Subcutaneous abdominal adipose tissue (tissue), 5 donors: ENCODE data around the gene LCE7A.

Experiments used
- H3K27ac ChIP-seq: one replicate; pipeline ENCODE4 v1.7.0; 2013; ENCODE audit warnings: low read depth, mild to moderate bottlenecking, inconsistent platforms, low read length, moderate library complexity
- H3K27me3 ChIP-seq, 5 donors: one replicate each; pipeline ENCODE4 v1.7.0; 2013; ENCODE audit warnings: low read length in 5 of 5, inconsistent platforms in 1 of 5; ENCODE audit not compliant: control insufficient read depth in 5 of 5, insufficient read depth in 4 of 5
- H3K36me3 ChIP-seq, 5 donors: one replicate each; pipeline ENCODE4 v1.7.0; 2013; ENCODE audit warnings: low read length in 5 of 5; ENCODE audit not compliant: control insufficient read depth in 5 of 5, insufficient read depth in 5 of 5
- H3K4me1 ChIP-seq, 5 donors: one replicate each; pipeline ENCODE4 v1.7.0; 2013; ENCODE audit warnings: low read length in 5 of 5, mild to moderate bottlenecking in 3 of 5, moderate library complexity in 1 of 5; ENCODE audit not compliant: control insufficient read depth in 5 of 5, insufficient read depth in 5 of 5
- H3K4me3 ChIP-seq, 5 donors: one replicate each; pipeline ENCODE4 v1.7.0; 2013; ENCODE audit warnings: low read length in 5 of 5, low read depth in 1 of 5
- H3K9ac ChIP-seq, 5 donors: one replicate each; pipeline ENCODE4 v1.7.0; 2013; ENCODE audit warnings: low read length in 5 of 5, mild to moderate bottlenecking in 4 of 5, moderate library complexity in 3 of 5
- H3K9me3 ChIP-seq, 5 donors: one replicate each; pipeline ENCODE4 v1.7.0; 2013; ENCODE audit warnings: low read length in 5 of 5; ENCODE audit not compliant: control insufficient read depth in 5 of 5
- donor health status: healthy.
- donor health status: healthy.
- donor health status: healthy.
- donor health status: healthy.
- donor health status: healthy.

Gene LCE7A

GRCh38 chr1:152858062-152858461 is 1.7 kb upstream of the LCE7A start:
- no peak overlapping the region for H3K4me3 ChIP-seq
- no peak overlapping the region for H3K9ac ChIP-seq
- no peak overlapping the region for H3K27ac ChIP-seq
- no peaks in the 10 kb centered on the region for H3K27me3 ChIP-seq
- no peaks in the 10 kb centered on the region for H3K9me3 ChIP-seq
- peaks cover 0 to 6% (median 0%) of the 10 kb centered on the region in 5 donors for H3K4me1 ChIP-seq
- no peaks in the 10 kb centered on the region for H3K36me3 ChIP-seq

DNA sequence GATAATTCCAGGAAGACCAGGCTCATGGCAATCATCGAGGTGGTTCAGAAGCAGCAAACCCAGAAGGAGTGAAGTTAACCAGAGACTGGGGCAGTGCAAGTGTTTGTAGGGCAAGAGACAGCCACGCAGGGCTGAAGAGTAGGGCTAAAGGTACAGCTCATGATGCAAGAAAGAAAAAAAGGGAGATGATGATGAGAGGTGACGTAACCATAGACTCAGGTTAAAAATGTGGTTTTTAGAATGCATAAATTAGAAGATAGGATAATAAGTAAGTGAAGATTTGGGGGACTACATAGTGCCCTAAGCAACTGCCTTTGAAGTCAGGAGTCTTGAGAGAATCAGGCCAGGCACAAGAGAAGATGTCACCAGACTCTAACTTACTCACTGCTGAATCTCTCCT is 333 bp downstream of the LCE7A start:
- no peak overlapping the region for H3K4me3 ChIP-seq
- no peaks in the 10 kb centered on the region for H3K36me3 ChIP-seq
- H3K4me1 ChIP-seq: peaks cover 0 to 6% (median 0%) of the 10 kb centered on the region in 5 donors
- H3K9ac ChIP-seq: no peak overlapping the region
- H3K27ac ChIP-seq: no peak overlapping the region
- no peaks in the 10 kb centered on the region for H3K27me3 ChIP-seq
- H3K9me3 ChIP-seq: no peaks in the 10 kb centered on the region

DNA sequence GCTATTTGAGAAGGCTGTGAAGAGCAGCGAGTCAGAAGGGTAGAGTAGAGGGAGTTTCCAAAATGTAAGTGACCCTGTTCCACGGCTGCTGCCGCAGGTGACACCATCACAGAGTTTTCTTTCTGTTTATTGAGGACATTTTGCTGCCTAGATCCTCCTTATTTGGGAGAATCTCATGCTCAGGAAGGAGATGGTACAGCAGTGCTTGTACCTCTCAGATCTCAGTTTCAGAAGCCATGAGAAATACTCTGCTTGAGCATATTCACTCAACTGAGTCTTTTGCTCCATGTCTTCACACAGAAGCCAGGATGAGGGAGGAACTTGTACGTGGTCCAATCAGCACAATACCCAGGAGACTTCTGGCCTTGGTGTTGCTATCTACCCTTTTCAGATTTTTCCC is 1.6 kb downstream of the LCE7A start:
- Histone ChIP-seq H3K4me3 (no peak overlapping the region), H3K9ac (no peak overlapping the region), H3K27ac (no peak overlapping the region), H3K9me3 (no peaks in the 10 kb centered on the region), H3K4me1 (peaks cover 0 to 6% (median 0%) of the 10 kb centered on the region in 5 donors), H3K27me3 (no peaks in the 10 kb centered on the region), H3K36me3 (no peaks in the 10 kb centered on the region)

GRCh38 chr1:152864443-152864842 is 4.6 kb downstream of the LCE7A start:
- H3K9me3 ChIP-seq: no peaks in the 10 kb centered on the region

DNA sequence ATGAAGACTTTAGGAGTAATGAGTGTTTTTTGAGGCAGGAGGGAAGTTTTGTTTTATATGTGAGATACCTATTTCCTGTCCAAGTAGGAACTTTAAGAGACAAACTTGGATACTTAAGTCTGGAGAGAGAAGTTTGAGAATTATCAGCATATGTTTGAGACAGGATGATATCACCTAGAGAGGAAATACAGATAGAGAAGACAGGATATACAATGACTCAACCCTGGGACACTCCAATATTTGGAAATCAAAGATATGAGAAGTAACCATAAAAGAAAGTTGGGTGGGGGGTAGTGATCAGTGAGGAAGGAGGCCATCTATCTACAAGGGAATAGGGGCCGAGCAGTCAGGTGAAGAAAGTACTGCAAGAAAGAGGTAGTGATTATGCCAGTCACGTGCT is 6.5 kb downstream of the LCE7A start:
- Histone ChIP-seq H3K36me3 (no peaks in the 10 kb centered on the region), H3K27ac (no peak overlapping the region), H3K4me1 (peaks cover 0 to 6% (median 0%) of the 10 kb centered on the region in 5 donors), H3K4me3 (no peak overlapping the region), H3K9me3 (no peaks in the 10 kb centered on the region), H3K27me3 (no peaks in the 10 kb centered on the region), H3K9ac (no peak overlapping the region)

More at GRCh38 chr1:152864443-152864842, 4.6 kb downstream of the LCE7A start:
- no peaks in the 10 kb centered on the region for H3K36me3 ChIP-seq
- no peak overlapping the region for H3K4me3 ChIP-seq
- no peak overlapping the region for H3K27ac ChIP-seq
- H3K4me1 ChIP-seq: peaks cover 0 to 6% (median 0%) of the 10 kb centered on the region in 5 donors
- no peaks in the 10 kb centered on the region for H3K27me3 ChIP-seq
- H3K9ac ChIP-seq: no peak overlapping the region

- H3K27me3 ChIP-seq: no peaks in the 10 kb centered on the region
- no peak overlapping the region for H3K4me3 ChIP-seq
- no peak overlapping the region for H3K9ac ChIP-seq
- H3K9me3 ChIP-seq: no peaks in the 10 kb centered on the region
- H3K36me3 ChIP-seq: no peaks in the 10 kb centered on the region
- no peak overlapping the region for H3K27ac ChIP-seq
- H3K4me1 ChIP-seq: no peaks in the 10 kb centered on the region
These were observed 10.1 kb downstream of the LCE7A start for GRCh38 chr1:152869808-152870419.

DNA sequence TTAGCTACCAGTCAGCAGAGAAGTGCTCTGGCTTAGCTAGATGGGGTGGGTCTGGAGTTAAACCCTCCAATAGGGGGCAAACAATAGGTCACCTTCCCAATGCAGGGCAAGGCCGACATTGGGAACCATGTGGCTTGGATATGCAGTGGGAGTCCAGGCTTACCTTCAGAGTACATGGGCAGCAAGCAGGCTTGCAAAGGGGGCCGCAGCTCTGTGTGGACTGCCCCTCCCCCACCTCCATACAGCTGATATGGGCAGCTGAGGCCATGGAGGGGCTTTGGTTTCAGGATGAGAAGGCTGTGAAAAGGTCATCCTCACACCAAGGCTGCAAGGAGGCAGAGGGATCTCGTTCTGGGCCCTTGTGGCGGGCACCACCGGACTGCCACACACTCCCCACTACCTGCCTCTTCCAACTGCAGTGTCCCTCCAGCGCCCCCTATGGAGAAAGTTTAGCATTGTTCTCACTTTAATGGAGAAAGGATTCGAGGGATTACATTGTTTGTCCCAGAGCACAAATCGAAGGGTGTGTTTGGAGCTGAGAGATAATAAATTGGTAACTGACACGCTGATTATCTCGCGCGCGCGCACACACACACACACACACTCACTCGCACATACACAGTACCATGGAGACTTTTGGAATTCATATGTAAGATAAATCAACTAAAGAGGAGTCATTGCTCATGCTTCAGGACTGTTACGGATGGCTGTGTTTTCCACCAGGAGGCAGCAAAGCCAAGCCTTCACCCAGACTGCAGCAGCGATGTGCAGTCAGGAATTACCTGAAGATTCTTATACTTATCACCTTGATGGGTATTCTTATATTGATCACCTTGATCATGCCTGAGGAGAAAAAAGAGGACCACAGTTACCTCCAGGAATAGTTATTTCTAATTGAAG is 11.3 kb downstream of the LCE7A start:
- no peaks in the 10 kb centered on the region for H3K4me1 ChIP-seq
- H3K36me3 ChIP-seq: no peaks in the 10 kb centered on the region
- H3K27ac ChIP-seq: no peak overlapping the region
- H3K4me3 ChIP-seq: no peak overlapping the region
- no peak overlapping the region for H3K9ac ChIP-seq
- H3K9me3 ChIP-seq: no peaks in the 10 kb centered on the region
- H3K27me3 ChIP-seq: no peaks in the 10 kb centered on the region

DNA sequence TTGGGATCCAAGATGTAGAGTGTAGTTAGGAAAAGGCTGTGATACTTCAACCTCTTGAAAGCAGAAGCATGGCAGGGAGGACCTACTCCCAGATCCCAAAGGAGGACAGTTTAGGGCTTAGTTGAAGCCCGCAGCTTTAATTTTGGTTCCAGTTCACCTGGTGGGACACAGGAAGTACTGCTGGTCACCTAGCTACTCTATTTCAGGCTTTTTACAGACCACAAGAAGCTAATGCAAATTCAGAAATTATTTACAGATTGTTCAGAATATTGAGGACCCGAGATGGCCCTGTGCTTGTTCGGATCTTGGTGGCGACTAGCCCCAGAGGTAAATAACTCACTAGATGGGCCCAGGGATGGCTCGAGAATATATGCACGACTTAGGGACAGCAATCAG is 11.9 kb downstream of the LCE7A start:
- no peak overlapping the region for H3K9ac ChIP-seq
- no peak overlapping the region for H3K27ac ChIP-seq
- no peak overlapping the region for H3K4me3 ChIP-seq
- H3K36me3 ChIP-seq: no peaks in the 10 kb centered on the region
- no peaks in the 10 kb centered on the region for H3K4me1 ChIP-seq
- no peaks in the 10 kb centered on the region for H3K9me3 ChIP-seq
- no peaks in the 10 kb centered on the region for H3K27me3 ChIP-seq

DNA sequence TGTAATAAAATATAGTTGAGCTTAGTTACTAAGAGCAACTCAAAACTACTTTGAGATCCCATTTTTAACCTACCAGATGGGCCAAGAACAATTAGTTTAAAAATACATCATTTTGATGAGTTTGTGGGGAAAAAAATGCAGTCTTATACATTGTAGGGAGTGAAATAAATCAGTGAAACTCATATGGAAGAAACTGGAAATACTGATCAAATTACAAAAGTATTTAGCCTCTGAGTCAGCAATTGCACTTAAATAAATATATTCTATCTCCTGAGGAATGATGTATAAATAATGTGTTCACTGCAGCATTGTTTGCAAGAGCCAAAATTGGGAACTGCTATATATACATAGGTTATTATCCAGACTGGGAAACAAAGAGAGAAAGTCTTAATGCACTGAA is 13.7 kb downstream of the LCE7A start:
- Histone ChIP-seq H3K27me3 (peaks cover 0 to 3% (median 0%) of the 10 kb centered on the region in 5 donors), H3K9ac (no peak overlapping the region), H3K4me3 (no peak overlapping the region), H3K4me1 (no peaks in the 10 kb centered on the region), H3K9me3 (no peaks in the 10 kb centered on the region), H3K27ac (no peak overlapping the region), H3K36me3 (no peaks in the 10 kb centered on the region)

DNA sequence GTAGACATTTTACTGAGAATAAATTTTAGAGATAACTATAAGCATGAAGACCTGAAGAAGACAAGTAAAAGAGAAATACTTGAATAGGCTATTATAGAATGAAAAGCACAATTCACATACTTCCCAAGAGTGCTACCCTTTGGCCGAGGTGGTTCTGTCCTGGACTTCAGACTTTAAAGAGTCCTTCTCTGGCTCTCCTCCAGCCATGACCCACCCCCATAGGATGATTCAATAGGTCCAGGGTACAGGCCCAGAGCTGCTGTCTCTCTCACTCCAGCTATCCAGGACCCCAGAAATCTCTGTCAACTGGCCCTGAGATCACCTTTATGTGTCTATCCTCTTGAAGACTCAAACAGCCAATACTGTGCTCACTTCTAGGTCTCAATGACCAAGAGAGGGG is 17.0 kb downstream of the LCE7A start:
- peaks cover 0 to 3% (median 0%) of the 10 kb centered on the region in 5 donors for H3K27me3 ChIP-seq
- H3K36me3 ChIP-seq: no peaks in the 10 kb centered on the region
- no peaks in the 10 kb centered on the region for H3K4me1 ChIP-seq
- no peak overlapping the region for H3K9ac ChIP-seq
- no peaks in the 10 kb centered on the region for H3K9me3 ChIP-seq
- H3K27ac ChIP-seq: no peak overlapping the region
- H3K4me3 ChIP-seq: no peak overlapping the region
